Activated T-helper 9 cell treated with anti-CD3 and anti-CD28 coated beads, Interleukin-2, amount 50 U/mL, for 16 hours (primary cell): ENCODE results near the gene LAP3.
A peak's percentile ranks its signal among the peaks of the same experiment; 100 is the strongest.
"Not testable (repeated sequence)": the region's sequence is repeated elsewhere in the genome, so short reads cannot be mapped to it uniquely, and the experiment has no call there.

Experiments used
- DNase-seq: peaks from one replicate; pipeline ENCODE4 v3.0.0-alpha.2; 2020; ENCODE audit warnings: low read depth

Gene LAP3

DNA sequence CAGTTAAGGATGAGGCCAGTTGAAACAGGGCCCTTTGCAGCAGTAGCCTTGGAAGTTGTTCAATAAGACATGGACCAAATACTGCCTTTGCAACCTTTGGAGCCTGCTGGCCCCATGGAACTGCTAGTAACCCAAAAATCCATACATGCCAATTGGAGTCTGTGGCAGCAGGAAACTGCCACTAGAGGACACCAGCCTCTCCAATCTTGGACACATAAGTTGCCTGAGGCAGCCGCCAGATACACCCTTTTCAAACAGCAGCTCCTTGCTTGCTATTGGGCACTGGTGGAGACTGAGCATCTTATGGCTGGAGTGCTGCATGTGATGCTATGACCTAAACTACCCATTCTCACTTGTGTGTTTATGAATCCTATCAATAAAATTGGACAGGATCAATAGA lies 14.8 kb upstream of the LAP3 start:
- DNase-seq, result no peak

DNA sequence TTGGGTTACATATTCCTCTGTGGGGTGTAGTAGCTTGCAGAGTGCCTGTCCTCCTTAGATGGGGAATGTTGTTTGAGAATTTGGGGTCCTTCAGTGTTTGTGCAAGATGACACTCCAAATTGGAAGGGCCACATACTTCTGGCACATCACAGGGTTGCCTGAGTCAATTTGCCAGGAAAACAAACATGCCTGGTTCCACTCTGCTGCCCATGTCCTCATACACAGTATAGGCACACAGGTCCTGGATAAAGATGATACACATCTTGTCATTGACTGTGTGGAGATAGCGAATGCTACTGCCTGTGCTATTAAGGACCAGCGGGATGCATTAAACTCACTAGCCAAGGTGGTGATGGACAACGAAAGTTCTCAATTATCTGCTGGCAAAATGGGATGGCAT lies 11.2 kb upstream of the LAP3 start:
- no peak for DNase-seq

DNA sequence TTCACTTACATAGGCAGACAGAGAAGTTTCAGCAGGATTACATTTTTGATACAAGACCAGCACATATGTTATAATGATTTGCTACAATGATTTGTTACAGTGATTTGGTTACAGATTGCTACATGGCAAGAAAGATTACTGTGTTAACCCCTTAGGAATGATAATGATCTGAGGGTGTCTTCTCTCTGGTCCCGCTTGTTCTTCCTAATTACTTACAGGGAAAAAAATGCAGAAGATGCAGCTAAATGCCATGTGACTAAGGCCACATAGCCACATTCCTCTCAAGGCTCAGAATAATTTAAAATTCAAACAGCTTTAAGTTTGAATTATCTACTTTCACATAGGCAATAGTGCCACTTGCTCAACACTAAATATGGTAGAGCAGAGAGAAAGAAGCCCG lies 9.7 kb upstream of the LAP3 start:
- DNase-seq, result no peak

DNA sequence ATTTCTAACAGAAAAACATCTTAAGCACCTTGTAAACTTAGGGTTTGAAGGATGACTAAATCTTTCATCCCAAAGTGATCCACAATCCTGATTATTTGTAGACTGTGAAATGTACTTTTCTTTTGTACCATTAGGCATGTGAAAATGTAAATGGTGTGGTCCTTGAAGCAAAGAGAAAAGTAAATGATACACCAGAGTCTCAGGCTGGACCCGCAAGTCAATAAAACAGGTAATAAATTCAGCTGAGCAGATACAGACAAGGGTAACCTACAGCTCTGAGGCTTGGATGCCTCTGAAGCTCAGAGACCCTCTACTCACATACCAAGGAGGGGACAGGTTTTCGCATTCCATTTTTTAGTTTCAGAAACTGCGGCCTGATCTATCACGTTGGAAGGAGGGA lies 2.8 kb upstream of the LAP3 start:
- DNase-seq, result no peak

DNA sequence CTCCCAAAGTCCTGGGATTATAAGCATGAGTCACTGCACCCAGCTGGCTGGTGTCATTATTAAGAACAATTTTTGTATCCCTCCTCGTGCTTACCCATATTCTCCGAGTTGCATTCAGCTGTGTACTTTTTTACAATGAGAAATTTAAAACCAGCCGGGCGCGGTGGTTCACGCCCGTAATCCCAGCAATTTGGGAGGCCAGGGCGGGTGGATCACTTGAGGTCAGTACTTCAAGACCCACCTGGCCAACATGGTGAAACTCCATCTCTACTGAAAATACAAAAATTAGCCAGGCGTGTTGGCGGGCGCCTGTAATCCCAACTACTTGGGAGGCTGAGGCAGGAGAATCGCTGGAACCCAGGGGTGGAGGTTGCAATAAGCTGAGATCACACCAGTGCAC lies 1.8 kb upstream of the LAP3 start:
- DNase-seq, result not testable (repeated sequence)

DNA sequence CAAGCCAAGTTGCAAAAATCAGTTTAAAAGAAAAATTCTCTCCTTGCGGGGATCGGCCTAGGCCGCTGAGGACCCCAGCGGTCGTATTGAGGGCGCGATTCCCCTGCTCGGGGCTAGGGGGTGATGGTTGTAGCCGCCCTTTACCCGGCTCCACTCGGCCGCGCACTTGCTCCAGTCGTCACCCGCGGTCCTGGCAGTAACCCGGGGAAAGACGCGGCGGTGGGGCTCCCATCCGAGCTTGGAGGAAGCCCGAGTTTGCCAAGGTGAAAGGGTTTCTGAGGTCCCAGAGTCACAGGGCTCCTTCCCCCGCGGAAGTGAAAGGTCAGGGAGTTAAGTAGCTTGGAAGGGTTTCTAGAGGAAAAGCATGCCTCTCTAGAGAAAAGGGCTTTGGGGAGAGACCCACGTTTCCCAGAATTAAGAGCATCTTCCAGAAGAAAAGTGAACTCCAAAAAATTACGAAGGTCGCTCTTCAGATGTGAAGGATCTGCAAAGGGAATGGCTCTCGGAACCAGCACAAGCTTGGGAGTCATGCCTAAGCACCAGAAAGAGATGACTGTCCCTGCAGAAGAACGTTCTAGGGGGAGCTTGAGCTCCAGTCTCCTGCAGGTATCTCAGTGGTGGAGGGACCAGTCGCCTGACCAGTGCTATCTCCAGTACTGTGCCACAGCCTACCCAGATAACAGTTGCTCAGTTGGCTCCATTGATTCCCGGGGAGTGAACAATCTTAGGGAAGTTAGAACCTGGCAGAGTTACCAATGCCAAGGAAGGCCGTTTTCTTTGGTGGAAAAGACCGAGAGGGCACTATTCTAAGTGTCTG lies 875 bp downstream of the LAP3 start:
- peak; percentile 29 for DNase-seq

DNA sequence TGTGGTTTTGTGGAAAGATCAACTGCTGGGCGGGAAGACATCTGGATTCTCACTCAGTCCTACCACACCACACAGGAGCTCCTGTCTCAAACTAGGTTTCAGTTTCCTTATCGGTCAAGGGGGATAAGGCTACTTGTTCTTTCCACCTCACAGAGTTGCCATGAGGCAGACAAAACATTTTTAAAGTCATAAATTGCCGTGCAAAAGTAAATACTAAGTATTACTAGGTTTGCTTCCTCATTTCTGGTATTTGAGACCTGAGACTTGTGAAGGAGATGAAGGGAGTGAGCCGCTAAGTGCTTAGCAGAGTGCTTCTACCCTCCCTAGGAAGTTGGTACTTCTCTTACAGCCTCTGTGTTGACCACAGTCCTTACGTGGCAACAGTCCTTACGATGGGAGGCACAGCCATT lies 1.5 kb downstream of the LAP3 start:
- DNase-seq, result no peak

DNA sequence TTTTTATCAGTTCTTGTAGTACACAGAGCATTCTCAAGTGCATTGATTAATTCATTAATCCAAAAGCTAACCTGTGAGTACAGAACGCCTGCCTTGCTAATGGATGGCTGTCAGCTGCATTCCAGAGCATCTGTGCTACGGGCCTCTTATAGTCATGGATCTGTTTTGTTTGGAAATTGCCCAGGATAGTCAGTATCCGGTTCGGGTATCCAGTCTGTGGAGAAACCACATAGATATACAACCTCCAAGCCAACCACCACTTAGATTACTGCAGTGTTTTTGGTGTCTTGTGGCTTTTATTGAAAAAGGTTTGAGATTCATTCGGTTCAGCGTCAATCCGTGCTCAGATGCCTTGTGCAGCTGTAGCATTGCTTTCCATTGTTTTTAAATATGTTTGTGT lies 4.0 kb downstream of the LAP3 start:
- no peak for DNase-seq

DNA sequence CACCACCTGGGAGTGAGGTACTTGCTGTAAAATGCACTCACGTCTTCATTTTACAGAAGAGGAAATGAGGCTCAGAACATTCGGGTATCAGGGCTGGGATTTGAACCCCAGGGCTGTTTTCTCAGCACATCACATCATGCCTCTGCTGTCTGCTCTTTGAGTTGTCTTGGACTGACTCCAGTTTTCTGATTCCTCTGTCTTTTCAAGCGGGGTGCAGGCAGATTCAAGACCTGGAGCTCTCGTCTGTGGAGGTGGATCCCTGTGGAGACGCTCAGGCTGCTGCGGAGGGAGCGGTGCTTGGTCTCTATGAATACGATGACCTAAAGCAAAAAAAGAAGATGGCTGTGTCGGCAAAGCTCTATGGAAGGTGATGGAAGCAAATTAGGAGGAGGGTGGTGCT lies 6.3 kb downstream of the LAP3 start:
- DNase-seq, result no peak

DNA sequence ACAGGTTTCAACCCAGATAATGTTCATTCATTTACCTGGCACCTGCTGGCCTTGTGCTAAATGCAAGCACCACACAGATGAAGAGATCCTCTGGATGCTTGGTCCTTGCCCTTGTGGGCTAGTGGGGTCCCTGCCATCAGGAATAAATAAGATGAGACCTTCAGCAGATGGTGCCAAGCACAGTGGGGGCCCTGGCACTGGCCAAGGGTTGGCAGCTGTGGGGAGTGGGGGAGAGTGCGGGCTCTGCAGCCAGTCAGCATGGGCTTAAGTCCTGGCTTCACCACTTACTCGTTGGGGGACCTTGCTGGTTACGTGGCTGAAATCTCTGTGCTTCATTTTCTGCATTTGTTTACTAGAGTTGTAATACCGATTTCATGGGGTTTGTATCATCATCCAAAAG lies 6.9 kb downstream of the LAP3 start:
- DNase-seq, result no peak

DNA sequence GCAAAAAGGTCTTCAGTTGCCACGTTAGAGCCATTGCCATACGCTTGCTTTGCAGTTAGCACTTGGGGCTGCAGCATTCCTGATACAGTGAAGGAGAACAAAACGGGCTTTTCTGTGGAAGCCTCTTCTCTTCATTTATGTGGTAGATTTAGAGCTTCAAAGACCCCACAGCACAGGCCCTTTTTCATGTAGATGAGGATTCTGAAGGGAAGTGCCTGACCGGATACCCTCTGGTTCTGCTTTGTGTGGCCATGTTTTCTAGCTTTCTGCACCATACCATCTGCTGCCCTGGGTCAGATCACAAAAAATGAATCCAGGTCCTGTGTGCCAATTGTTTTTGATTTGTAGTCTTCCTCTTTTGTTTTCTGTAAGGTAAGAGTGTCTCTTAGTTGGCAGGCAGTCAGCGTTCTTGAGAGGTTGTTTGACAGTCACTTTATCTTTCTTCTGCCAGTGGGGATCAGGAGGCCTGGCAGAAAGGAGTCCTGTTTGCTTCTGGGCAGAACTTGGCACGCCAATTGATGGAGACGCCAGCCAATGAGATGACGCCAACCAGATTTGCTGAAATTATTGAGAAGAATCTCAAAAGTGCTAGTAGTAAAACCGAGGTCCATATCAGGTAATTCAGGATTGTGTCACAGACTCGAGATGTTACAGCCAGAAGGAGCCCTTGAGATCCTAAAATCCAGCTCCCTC lies 7.7 kb downstream of the LAP3 start:
- no peak for DNase-seq

DNA sequence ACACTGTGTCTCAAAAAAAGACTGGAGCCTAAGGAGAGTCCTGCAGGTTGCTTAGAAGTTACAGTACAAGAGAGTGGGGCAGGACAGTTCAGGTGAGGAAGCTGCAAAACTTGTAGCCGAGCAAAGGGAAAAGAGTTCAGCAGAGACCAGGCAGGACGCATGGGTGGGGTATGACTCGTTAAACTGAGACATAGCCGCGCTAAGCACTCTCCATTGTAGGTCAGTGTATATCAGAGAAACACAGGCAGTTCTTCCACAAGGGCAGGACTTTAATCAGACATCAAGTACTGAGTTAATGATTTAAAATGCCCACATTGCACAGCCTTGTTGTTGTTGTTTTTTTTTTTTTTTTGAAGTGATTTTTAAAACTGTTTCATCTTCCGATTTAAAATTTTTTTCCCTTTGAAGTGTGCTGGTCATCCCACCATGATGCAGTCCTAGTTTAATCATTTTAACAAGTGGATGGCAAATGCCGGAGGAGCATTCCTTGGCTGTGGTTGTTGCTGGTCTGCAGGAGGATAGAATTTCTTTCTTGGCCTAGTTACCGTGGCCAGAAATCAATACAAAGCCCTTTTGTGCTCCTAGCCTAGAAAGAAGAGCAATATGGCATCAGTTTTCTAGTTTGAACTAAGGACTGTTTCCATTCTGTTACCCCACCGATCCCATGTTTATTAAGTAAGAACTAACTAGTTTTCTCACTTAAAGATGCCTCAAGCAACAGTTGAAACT lies 10.3 kb downstream of the LAP3 start:
- DNase-seq, result no peak

DNA sequence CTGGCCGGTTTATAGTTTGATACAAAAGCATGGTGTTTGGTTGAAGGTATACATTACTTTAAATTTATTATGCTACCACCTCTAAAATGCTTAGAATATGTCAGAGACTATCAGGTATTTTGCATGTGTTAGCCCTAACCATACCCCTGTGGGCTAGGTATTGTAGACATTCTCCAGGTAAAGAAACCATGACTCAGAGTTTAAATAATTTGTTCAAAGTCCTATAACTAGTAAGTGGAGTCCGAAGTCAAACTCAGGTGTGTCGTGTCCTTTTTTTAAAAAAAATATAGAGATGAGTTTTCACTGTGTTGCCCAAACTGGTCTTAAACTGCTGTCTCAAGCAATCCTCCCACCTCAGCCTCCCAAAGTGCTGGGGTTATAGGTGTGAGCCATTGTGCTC lies 12.4 kb downstream of the LAP3 start:
- no peak for DNase-seq

DNA sequence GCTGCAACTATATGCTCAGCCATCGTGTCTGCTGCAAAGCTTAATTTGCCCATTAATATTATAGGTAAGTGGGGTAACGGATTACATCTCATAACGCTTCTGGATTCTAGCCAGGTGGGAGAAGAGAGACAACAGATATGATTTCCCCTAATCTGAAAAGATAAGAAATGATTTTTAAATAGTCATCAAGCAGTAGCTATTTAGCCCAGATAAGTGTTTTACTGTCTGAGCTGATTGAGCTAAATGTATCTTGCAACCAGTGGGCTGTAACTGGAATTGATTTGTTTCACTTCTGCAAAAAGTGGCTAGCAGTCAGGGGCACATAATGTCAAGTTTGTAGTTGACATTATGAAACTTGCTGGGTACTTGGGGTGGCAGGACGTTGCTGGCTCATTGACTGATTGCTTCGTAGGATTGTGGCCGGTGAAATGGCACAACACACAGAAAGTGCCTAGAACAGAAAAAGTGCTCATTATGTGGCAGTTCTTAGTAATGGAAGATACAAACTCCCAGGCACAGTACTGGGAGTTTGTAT lies 18.5 kb downstream of the LAP3 start:
- no peak for DNase-seq

DNA sequence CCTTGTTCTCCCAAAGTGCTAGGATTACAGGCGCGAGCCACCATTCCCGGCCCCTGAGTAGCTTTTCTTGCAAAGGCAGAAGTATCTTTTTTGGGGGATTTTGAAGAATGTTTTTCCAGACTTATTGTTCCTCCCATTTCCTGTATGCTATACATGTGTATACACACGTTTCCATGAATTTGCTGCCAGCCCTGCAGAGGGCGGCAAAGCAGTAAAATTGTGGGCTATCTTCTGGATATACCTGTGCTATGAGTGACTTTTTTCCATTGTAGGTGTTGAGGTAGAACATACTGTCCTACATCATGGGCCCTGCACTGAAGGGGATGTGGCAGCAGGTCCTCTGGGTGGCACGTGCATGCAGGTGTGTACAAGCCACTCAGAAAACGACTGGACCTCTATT lies 20.5 kb downstream of the LAP3 start:
- no peak for DNase-seq

DNA sequence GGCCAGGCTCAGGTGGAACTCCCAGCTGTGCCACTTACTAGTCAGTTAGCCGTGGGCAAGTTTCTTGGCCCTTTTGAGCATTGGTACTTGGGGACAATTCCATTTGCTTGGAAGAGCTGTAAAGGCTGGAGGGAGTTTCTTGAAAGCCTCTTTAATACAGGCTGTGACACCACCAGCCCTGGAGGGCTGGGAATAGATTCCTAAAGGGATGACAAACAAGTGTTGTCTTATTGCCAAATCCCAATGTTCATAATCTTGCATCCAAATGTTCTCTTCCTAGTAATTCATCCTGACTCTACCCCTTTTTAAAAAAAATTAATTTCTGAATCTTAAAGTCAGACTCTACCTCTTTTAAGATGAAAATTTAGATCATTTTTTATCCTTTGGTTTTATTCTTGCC lies 22.8 kb downstream of the LAP3 start:
- DNase-seq, result no peak

DNA sequence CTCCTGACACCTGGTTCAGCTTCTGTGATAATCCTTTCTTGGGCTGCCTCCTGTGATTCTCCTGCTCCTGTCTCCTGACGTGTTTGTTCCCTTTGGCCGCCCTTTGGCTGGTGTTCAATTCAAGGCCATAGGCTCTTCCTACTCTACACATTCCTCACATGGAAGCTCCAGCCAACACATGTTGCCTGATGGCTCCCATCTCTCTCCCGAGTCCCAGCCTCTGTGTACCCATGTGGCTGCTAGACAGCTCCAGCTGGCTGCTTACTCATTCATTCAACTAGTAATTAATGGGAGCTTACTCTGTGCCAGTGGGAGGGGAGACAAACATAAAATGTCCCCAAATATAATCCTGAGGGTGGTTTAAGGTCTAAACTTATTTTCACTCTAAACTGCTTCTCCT lies 28.2 kb downstream of the LAP3 start:
- no peak for DNase-seq

DNA sequence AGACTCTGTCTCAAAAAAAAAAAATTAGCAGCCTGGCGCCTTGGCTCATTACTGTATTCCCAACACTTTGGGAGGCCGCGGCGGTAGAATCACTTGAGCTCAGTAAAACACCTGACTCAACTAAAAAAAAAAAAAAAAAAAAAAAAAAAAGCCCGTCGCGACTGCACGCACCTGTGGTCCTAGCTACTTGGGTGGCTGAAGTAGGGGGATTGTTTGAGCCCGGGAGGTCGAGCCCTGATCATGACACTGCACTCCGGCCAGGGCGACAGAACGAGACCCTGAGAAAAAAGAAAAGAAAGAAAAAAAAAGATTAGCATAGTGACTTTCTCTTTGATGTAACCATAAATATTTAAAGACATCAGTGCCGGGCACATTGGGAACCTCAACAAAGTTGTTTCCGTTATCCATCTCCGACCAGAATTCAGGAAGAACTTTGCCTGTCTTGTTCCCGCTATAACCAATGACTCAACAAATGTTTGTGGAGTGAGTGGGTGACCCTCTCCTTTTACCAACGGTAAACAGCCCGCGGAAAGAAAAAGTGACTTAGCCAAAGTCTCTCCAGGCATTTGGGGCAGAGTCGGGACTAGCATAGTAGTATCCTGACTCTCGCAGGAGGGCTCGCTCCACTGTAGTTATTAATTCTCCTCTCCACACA lies 36.9 kb downstream of the LAP3 start:
- no peak for DNase-seq

DNA sequence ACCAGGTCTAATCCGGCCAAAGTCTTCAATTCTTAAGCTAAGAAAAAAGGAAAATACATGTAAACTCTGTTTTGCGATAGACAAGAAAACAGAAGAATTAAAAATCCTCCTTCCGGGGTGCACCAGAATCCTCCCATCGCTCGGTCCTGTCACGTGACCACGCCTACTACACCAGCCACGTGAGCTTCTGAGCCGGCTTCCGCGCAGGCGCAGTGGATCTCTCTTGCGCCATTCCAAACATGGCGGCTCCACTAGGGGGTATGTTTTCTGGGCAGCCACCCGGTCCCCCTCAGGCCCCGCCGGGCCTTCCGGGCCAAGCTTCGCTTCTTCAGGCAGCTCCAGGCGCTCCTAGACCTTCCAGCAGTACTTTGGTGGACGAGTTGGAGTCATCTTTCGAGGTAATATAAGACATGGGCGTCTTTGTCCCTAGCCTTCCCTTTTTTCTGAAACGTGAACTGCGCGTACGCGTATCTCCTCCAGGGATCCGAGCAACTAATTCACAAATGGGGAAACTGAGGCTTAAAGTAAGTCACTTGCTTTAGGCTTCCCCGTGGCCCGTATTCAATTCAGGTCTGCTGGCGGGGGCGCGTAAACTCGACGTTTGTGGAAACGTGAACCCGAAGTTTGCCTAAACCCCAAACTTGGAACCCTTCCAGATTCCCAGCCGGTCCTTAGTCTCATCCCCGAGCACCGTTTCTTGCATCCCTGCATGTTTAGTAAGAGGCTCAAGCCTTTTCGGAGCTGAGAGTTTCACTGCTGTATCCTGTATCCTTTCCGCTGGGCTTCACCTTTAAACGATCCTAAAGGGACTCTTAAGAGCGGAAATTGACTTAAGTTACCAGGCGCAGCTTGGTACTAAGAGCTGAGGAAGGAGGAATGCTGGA lies 37.7 kb downstream of the LAP3 start, which contains the start of gene MED28:
Gene MED28 (plus strand): TSS at position 226 of the 884 bp plus-strand sequence. CDS start 14 bp downstream, at position 240.
- peak; percentile 92 for DNase-seq

DNA sequence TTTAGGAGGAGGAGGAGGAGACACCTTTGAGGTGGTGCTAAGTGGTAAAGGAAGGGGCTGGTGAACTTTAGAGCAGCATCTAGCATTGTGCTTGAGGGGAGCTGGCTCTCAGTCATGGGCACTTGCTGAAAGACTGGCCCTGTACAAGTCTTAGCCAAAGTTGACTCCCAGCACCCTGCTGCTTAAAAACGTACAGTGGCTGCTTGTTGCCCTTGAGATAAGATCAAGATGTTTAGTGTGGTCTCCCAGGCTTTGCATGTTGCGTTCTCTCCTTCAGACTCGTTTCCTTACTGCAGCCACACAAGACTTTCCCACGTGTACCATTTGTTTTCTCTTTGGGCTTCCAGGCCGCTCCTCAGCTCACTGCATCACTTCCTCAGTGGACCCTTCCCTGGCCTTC lies 39.3 kb downstream of the LAP3 start:
- no peak for DNase-seq

DNA sequence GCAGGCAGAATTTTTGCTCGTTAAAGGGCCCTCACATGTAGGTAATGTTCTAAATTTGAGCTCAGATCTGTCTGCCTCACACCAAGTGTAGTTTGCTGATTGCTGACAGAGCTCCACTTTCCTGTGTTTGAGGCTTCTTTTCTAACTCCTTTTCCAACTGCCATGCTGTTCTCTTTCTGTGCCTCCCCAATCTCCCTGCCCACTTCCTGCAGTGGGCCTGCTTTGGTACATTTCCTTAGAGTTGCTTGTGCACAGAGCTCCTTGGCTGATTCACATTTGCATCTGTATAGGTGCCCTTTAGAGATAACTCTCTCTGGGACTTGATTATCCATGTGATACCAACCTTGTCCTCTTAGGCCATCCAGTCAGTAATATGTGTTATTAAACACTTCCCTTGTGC lies 41.9 kb downstream of the LAP3 start:
- DNase-seq, result no peak
